ENCODE data around the gene CXorf49B.
"Not testable (repeated sequence)": the region's sequence is repeated elsewhere in the genome, so short reads cannot be mapped to it uniquely, and the experiment has no call there.

The CXorf49B gene

GRCh38 chrX:71764832-71765231, 1.7 kb downstream of the CXorf49B start:
- H3K9me2 ChIP-seq (ENCODE audit: low read depth, low read length); H3K9me3 ChIP-seq (ENCODE audit: low read length); H3F3A ChIP-seq (ENCODE audit: insufficient read depth, low read length); H2AFZ ChIP-seq (ENCODE audit: low read length); H3K36me3 ChIP-seq (ENCODE audit: insufficient read depth, low read length); H3K4me2 ChIP-seq (ENCODE audit: low read length); H3K27ac ChIP-seq (ENCODE audit: low read depth, low read length, poor library complexity, severe bottlenecking); H3K4me1 ChIP-seq (ENCODE audit: insufficient read depth, low read length, severe bottlenecking); H3K9ac ChIP-seq (ENCODE audit: low read length); H3K4me3 ChIP-seq (ENCODE audit: low read depth, low read length, poor library complexity, severe bottlenecking); H3K27me3 ChIP-seq (ENCODE audit: insufficient read depth, low read length); H3K79me2 ChIP-seq (ENCODE audit: insufficient read depth, low read length); H4K20me1 ChIP-seq (ENCODE audit: insufficient read depth, low read length): not testable (repeated sequence)

GRCh38 chrX:71765613-71766012, 2.5 kb downstream of the CXorf49B start:
- not testable (repeated sequence) for H3F3A ChIP-seq (ENCODE audit: insufficient read depth, low read length); H3K4me1 ChIP-seq (ENCODE audit: insufficient read depth, low read length, severe bottlenecking); H3K27ac ChIP-seq (ENCODE audit: low read depth, low read length, poor library complexity, severe bottlenecking); H3K4me3 ChIP-seq (ENCODE audit: low read depth, low read length, poor library complexity, severe bottlenecking); H3K9ac ChIP-seq (ENCODE audit: low read length); H4K20me1 ChIP-seq (ENCODE audit: insufficient read depth, low read length); H3K36me3 ChIP-seq (ENCODE audit: insufficient read depth, low read length); H3K9me2 ChIP-seq (ENCODE audit: low read depth, low read length); H2AFZ ChIP-seq (ENCODE audit: low read length); H3K4me2 ChIP-seq (ENCODE audit: low read length); H3K9me3 ChIP-seq (ENCODE audit: low read length); H3K79me2 ChIP-seq (ENCODE audit: insufficient read depth, low read length); H3K27me3 ChIP-seq (ENCODE audit: insufficient read depth, low read length)

GRCh38 chrX:71767134-71767533, 4.0 kb downstream of the CXorf49B start:
- not testable (repeated sequence) for H3K9me2 ChIP-seq (ENCODE audit: low read depth, low read length); H3K27me3 ChIP-seq (ENCODE audit: insufficient read depth, low read length); H3K4me2 ChIP-seq (ENCODE audit: low read length)

GRCh38 chrX:71778322-71778721, 15.2 kb downstream of the CXorf49B start:
- H3K27me3 ChIP-seq (ENCODE audit: insufficient read depth, low read length); H3K27ac ChIP-seq (ENCODE audit: low read depth, low read length, poor library complexity, severe bottlenecking); H2AFZ ChIP-seq (ENCODE audit: low read length); H3K9me3 ChIP-seq (ENCODE audit: low read length); H3K36me3 ChIP-seq (ENCODE audit: insufficient read depth, low read length); H3F3A ChIP-seq (ENCODE audit: insufficient read depth, low read length); H3K4me2 ChIP-seq (ENCODE audit: low read length); H3K4me3 ChIP-seq (ENCODE audit: low read depth, low read length, poor library complexity, severe bottlenecking); H3K4me1 ChIP-seq (ENCODE audit: insufficient read depth, low read length, severe bottlenecking); H3K9ac ChIP-seq (ENCODE audit: low read length); H3K9me2 ChIP-seq (ENCODE audit: low read depth, low read length); H3K79me2 ChIP-seq (ENCODE audit: insufficient read depth, low read length); H4K20me1 ChIP-seq (ENCODE audit: insufficient read depth, low read length): not testable (repeated sequence)

More at GRCh38 chrX:71767134-71767533, 4.0 kb downstream of the CXorf49B start:
- not testable (repeated sequence) for H3K27ac ChIP-seq (ENCODE audit: low read depth, low read length, poor library complexity, severe bottlenecking); H3K4me1 ChIP-seq (ENCODE audit: insufficient read depth, low read length, severe bottlenecking); H3K36me3 ChIP-seq (ENCODE audit: insufficient read depth, low read length); H3K9ac ChIP-seq (ENCODE audit: low read length); H4K20me1 ChIP-seq (ENCODE audit: insufficient read depth, low read length); H3K79me2 ChIP-seq (ENCODE audit: insufficient read depth, low read length); H2AFZ ChIP-seq (ENCODE audit: low read length); H3K9me3 ChIP-seq (ENCODE audit: low read length); H3F3A ChIP-seq (ENCODE audit: insufficient read depth, low read length); H3K4me3 ChIP-seq (ENCODE audit: low read depth, low read length, poor library complexity, severe bottlenecking)

- not testable (repeated sequence) for H3K4me2 ChIP-seq (ENCODE audit: low read length); H3K27ac ChIP-seq (ENCODE audit: low read depth, low read length, poor library complexity, severe bottlenecking); H3K4me3 ChIP-seq (ENCODE audit: low read depth, low read length, poor library complexity, severe bottlenecking); H3K27me3 ChIP-seq (ENCODE audit: insufficient read depth, low read length); H3K9ac ChIP-seq (ENCODE audit: low read length); H3K4me1 ChIP-seq (ENCODE audit: insufficient read depth, low read length, severe bottlenecking); H3K79me2 ChIP-seq (ENCODE audit: insufficient read depth, low read length); H4K20me1 ChIP-seq (ENCODE audit: insufficient read depth, low read length); H3K36me3 ChIP-seq (ENCODE audit: insufficient read depth, low read length); H3F3A ChIP-seq (ENCODE audit: insufficient read depth, low read length); H2AFZ ChIP-seq (ENCODE audit: low read length); H3K9me3 ChIP-seq (ENCODE audit: low read length); H3K9me2 ChIP-seq (ENCODE audit: low read depth, low read length)
Observed at GRCh38 chrX:71782225-71782949, 19.2 kb downstream of the CXorf49B start.

- H3K27ac ChIP-seq (ENCODE audit: low read depth, low read length, poor library complexity, severe bottlenecking); H3K4me3 ChIP-seq (ENCODE audit: low read depth, low read length, poor library complexity, severe bottlenecking); H3K36me3 ChIP-seq (ENCODE audit: insufficient read depth, low read length); H3K79me2 ChIP-seq (ENCODE audit: insufficient read depth, low read length); H3K4me1 ChIP-seq (ENCODE audit: insufficient read depth, low read length, severe bottlenecking); H2AFZ ChIP-seq (ENCODE audit: low read length); H3K27me3 ChIP-seq (ENCODE audit: insufficient read depth, low read length); H3K9ac ChIP-seq (ENCODE audit: low read length); H3K9me2 ChIP-seq (ENCODE audit: low read depth, low read length); H4K20me1 ChIP-seq (ENCODE audit: insufficient read depth, low read length); H3K9me3 ChIP-seq (ENCODE audit: low read length); H3F3A ChIP-seq (ENCODE audit: insufficient read depth, low read length); H3K4me2 ChIP-seq (ENCODE audit: low read length): not testable (repeated sequence)
Observed at GRCh38 chrX:71782950-71783299, 19.8 kb downstream of the CXorf49B start.

GRCh38 chrX:71783569-71784347, 20.6 kb downstream of the CXorf49B start:
- H4K20me1 ChIP-seq (ENCODE audit: insufficient read depth, low read length); H3K4me1 ChIP-seq (ENCODE audit: insufficient read depth, low read length, severe bottlenecking); H3K9me2 ChIP-seq (ENCODE audit: low read depth, low read length); H3K9ac ChIP-seq (ENCODE audit: low read length); H3K4me2 ChIP-seq (ENCODE audit: low read length); H3K9me3 ChIP-seq (ENCODE audit: low read length); H3K4me3 ChIP-seq (ENCODE audit: low read depth, low read length, poor library complexity, severe bottlenecking); H3K27ac ChIP-seq (ENCODE audit: low read depth, low read length, poor library complexity, severe bottlenecking); H3K36me3 ChIP-seq (ENCODE audit: insufficient read depth, low read length); H3F3A ChIP-seq (ENCODE audit: insufficient read depth, low read length); H2AFZ ChIP-seq (ENCODE audit: low read length); H3K27me3 ChIP-seq (ENCODE audit: insufficient read depth, low read length); H3K79me2 ChIP-seq (ENCODE audit: insufficient read depth, low read length): not testable (repeated sequence)

Data from OCI-LY1 (cell line).